Erythroblast (primary cell): ENCODE results near the gene LDHAL6B.

Experiments used
- GATA1 ChIP-seq: IDR thresholded peaks from 2 replicates; pipeline ENCODE4 v1.6.1; 2011; ENCODE audit warnings: low read depth, mild to moderate bottlenecking, control low read depth, low read length, moderate library complexity
- POLR2A ChIP-seq: IDR thresholded peaks from 2 replicates; pipeline ENCODE4 v1.6.1; 2011; ENCODE audit warnings: mild to moderate bottlenecking, low read length

DNA sequence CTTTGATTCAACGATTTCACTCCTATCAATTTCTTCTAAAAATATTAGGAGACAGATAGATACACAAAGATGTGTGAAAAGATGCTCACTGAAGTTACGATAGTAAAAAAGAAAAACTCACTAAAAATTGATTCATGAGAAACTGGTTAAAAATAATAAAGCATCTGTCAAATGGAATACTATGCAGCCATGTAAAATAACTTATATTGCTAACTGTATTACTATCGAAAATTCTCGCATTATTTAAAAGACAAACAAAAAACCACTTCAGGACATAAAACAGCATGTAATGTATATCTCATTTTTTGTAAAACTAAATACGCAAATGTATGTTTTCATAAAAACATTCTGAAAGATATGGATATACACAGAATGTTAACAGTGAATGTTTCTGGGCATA, 33.4 kb upstream of the LDHAL6B start:
- TF ChIP-seq POLR2A (no peak), GATA1 (no peak)
